Stimulated activated CD8-positive, alpha-beta memory T cell treated with anti-CD3 and anti-CD28 coated beads, Interleukin-7, amount 100 ng/mL, for 48 hours (primary cell): ENCODE results near the gene DPY19L3.
"Not testable (repeated sequence)": the region's sequence is repeated elsewhere in the genome, so short reads cannot be mapped to it uniquely, and the experiment has no call there.

Experiments
- DNase-seq, 2 donors: peaks; one replicate each; pipeline ENCODE4 v3.0.0-alpha.2; 2020; ENCODE audit warnings: low read depth in 1 of 2; ENCODE audit errors: extremely low read depth in 1 of 2

DPY19L3 gene

GRCh38 chr19:32396046-32396652 is 9.4 kb upstream of the DPY19L3 start:
- no peak for DNase-seq

- no peak for DNase-seq
These were observed 7.9 kb upstream of the DPY19L3 start for GRCh38 chr19:32397671-32398101.

GRCh38 chr19:32401992-32402391 is 3.6 kb upstream of the DPY19L3 start:
- no peak for DNase-seq

GRCh38 chr19:32403291-32403995 is 2.1 kb upstream of the DPY19L3 start:
- no peak for DNase-seq

- DNase-seq: no peak
These were observed 1.2 kb upstream of the DPY19L3 start for GRCh38 chr19:32404213-32404932.

- no peak for DNase-seq
These were observed 588 bp upstream of the DPY19L3 start for GRCh38 chr19:32404933-32405430.

GRCh38 chr19:32406161-32407003 is 812 bp downstream of the DPY19L3 start:
- no peak for DNase-seq

- DNase-seq: no peak
These were observed 1.7 kb downstream of the DPY19L3 start for GRCh38 chr19:32407004-32407992.

- no peak for DNase-seq
These were observed 9.7 kb downstream of the DPY19L3 start for GRCh38 chr19:32415246-32415645.

- no peak for DNase-seq
These were observed 10.1 kb downstream of the DPY19L3 start for GRCh38 chr19:32415669-32416068.

GRCh38 chr19:32416749-32417456 is 11.3 kb downstream of the DPY19L3 start:
- DNase-seq: no peak

- DNase-seq: no peak
These were observed 12.6 kb downstream of the DPY19L3 start for GRCh38 chr19:32418155-32418554.

- DNase-seq: no peak
These were observed 16.2 kb downstream of the DPY19L3 start for GRCh38 chr19:32421589-32422361.

- no peak for DNase-seq
These were observed 16.9 kb downstream of the DPY19L3 start for GRCh38 chr19:32422435-32422834.

GRCh38 chr19:32423944-32424343 is 18.4 kb downstream of the DPY19L3 start:
- not testable (repeated sequence) for DNase-seq

GRCh38 chr19:32427536-32427935 is 22.0 kb downstream of the DPY19L3 start:
- no peak for DNase-seq

- no peak for DNase-seq
These were observed 31.1 kb downstream of the DPY19L3 start for GRCh38 chr19:32436692-32437091.

GRCh38 chr19:32437096-32437495 is 31.5 kb downstream of the DPY19L3 start:
- no peak for DNase-seq
